Stimulated activated CD4-positive, alpha-beta T cell treated with anti-CD3 and anti-CD28 coated beads, Interleukin-15, amount 100 ng/mL, for 24 hours (primary cell): ENCODE measurements around the gene RASL10B.
"Not testable (repeated sequence)": the region's sequence is repeated elsewhere in the genome, so short reads cannot be mapped to it uniquely, and the experiment has no call there.

ENCODE experiments used
- DNase-seq: peaks from one replicate; pipeline ENCODE4 v3.0.0-alpha.2; 2020

RASL10B gene

DNA sequence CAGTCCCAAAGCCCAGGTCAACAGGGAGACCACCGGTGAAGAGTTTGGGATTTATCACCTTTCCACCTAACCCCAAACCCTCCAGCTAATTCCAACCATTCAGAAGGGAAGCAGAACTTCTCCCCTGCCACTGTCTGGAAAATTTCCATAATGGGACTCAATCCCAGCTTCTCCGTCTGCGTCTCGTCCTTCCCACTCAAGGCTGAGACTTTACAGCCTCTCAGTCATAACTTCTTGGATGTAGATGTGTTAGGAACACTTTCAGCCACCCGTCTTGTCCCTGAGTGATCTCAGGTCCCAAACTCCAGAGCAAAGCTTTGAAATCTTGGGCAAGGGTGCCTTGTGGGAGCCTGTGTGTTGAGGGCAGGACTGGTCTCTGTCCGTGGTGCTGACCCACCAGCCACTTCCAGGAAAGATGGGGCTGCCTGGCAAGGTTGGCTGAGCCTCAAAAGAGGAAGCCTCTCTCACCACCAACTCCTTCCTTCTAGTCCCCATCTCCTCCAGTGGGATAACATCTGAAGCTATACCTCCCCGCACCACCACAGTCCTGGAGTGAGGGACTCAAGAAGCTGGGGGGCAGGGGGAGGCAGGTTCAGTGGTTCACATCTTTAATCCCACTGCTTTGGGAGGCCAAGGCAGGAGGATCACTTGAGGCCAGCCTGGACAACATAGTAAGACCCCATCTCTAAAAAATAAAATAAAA lies 12.3 kb downstream of the RASL10B start:
- no peak for DNase-seq

DNA sequence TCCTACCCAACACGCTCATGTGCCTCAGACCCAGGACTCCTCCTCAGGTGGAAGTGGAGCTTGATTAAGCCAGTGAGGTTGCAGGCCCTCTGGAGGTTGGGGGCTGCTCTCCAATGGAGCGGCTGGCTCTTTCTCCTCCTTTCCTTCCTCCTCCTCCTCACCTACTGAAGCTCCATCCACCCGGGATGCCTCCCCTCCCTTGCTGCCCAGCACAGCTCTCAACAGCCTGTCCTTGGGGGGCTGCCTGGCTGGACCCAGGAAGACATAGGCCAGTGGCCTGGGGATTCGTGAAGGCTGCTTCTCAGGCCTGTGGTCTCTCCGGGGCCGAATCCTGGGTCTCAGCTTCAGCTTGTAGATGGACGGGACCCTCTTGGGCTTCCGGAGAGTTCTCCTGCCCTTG lies 13.4 kb downstream of the RASL10B start:
- no peak for DNase-seq

- DNase-seq: no peak
Observed at GRCh38 chr17:35745246-35745645, 13.8 kb downstream of the RASL10B start.

- DNase-seq: no peak
Observed at GRCh38 chr17:35745749-35746320, 14.4 kb downstream of the RASL10B start.

GRCh38 chr17:35747540-35748017 lies 16.1 kb downstream of the RASL10B start:
- peak; percentile 87 for DNase-seq

DNA sequence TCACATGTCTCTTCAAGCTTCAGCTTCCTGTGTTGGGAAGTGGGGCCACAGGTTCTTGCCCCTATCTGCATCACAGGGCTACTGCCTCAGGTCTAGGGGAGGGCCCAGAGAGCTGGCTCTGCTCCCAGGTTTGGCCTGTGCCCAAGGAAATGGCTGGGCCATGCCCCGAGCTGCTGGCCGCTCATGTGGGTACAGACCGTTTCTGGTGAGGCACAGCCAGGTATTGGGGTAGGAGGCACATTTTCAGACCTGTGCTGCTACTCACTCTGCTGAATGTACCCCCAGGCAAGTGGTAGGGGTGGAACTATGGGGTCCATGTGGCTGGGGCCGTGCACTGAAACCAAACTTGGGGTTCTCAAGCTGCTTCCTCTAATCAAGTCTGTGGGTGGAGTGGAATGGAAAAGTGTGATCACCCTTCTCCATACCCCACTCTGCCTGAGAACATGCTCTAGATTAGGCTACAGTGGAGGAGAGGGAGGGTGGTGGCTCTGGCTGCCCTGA lies 17.0 kb downstream of the RASL10B start:
- DNase-seq: peak; percentile 24

GRCh38 chr17:35748979-35749378 lies 17.5 kb downstream of the RASL10B start:
- no peak for DNase-seq

DNA sequence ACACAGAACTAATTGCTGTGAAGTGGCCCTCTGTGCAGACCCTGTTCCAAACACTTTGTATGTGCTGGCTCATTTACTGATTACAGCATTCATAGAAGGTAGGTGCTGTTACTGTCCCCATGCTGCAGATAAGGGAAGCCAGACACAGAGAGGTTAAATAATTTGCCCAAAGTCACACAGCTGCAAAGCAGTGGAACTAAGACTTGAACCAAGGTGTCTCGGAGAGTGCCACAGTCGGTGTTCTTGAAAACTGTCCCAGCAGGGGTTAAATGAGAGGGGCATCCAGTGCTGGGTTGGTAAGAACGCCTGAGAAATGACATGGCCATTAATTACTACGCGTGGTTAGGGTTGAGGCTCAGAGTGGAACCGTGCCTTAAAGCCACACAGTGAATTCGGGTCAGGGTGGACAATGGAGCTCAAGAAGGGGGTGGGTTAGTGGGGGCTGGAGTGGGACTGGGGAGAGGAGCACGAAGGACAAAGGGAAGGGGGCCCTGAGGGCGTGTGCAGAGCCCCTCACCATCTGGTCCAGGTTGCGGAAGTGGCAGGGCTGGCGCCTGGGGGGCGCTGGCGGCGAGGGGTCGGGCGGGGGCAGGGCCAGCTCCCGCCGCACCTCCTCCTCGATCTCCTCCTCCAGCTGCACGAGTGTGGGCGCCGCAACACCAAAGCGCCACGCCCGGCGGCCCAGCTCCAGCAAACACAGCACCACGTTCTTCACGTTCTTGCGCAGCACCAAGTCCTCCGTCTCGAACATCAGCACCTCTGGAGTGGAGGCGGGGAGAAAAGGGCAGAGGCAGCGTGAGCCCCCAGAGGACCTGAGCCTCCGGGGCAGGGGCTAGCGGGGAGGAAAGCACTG lies 18.3 kb downstream of the RASL10B start:
- DNase-seq: peak; percentile 30

DNA sequence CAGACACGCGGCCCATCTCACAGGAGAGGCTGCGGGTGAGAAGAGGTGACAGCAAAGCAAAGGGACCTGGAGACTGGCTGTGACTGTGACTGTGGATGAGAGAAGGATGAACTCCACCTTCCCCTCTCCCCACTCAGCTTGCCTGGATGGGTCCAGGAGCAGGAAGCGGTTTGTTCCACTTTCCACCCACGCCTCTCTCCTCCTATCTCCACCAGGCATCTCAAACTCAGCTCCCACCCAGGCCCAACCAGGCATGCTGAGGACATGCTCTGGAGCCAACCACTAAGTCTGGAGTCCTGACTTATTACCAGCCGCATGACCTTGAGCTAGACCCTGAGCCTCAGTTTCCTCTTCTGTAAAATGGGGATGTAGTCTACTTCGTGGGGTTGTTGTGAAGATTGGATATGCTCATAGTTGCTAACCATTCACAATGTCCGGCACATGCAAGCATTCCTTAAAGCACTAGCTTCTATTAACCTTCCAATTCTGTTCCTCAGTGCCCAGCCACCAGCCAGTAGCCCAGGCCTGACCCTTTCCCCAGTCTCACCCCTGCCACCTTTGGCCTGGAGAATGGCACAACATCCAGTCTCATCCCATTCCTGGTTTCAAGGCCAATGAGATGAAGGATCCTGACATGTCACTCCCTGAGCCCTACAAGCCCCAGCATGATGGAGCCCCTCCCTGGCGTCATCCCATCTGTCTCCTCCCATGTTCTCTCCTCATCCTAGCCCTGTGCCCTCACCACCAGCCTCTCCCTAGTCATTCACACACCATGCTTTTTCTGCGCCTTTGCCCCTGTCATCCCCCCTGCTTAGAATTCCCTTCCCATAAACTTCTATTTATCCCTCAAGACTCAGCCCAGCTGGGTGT lies 19.3 kb downstream of the RASL10B start:
- no peak for DNase-seq

- DNase-seq: not testable (repeated sequence)
Observed at GRCh38 chr17:35751541-35751940, 20.1 kb downstream of the RASL10B start.

GRCh38 chr17:35752471-35752870 lies 21.0 kb downstream of the RASL10B start:
- no peak for DNase-seq

- DNase-seq: no peak
Observed at GRCh38 chr17:35752945-35753764, 21.7 kb downstream of the RASL10B start, which contains the start of gene GAS2L2. TSS of gene GAS2L2 (minus strand) at chr17:35753239. CDS start at chr17:35752850, 389 bp downstream.

GRCh38 chr17:35757243-35757642 lies 25.8 kb downstream of the RASL10B start:
- no peak for DNase-seq

GRCh38 chr17:35760587-35760986 lies 29.1 kb downstream of the RASL10B start, which contains the start of gene C17orf50:
TSS of gene C17orf50 (plus strand) at chr17:35760887. CDS start at chr17:35760942, 55 bp downstream.
- DNase-seq: no peak

GRCh38 chr17:35761601-35762000 lies 30.2 kb downstream of the RASL10B start:
- DNase-seq: no peak

DNA sequence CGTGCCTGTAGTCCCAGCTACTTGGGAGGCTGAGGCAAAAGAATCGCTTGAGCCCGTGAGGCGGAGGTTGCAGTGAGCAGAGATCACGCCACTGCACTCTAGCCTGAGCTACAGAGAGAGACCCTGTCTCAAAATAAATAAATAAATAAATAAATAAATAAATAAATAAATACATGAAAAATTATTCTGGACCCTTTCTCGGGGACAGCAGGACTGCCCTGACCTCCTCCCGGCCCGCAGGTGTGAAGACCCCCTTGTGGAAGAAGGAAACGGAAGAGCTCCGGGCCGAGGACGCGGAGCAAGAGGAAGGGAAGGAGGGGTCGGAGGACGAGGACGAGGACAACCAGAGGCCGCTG lies 32.3 kb downstream of the RASL10B start:
- no peak for DNase-seq

DNA sequence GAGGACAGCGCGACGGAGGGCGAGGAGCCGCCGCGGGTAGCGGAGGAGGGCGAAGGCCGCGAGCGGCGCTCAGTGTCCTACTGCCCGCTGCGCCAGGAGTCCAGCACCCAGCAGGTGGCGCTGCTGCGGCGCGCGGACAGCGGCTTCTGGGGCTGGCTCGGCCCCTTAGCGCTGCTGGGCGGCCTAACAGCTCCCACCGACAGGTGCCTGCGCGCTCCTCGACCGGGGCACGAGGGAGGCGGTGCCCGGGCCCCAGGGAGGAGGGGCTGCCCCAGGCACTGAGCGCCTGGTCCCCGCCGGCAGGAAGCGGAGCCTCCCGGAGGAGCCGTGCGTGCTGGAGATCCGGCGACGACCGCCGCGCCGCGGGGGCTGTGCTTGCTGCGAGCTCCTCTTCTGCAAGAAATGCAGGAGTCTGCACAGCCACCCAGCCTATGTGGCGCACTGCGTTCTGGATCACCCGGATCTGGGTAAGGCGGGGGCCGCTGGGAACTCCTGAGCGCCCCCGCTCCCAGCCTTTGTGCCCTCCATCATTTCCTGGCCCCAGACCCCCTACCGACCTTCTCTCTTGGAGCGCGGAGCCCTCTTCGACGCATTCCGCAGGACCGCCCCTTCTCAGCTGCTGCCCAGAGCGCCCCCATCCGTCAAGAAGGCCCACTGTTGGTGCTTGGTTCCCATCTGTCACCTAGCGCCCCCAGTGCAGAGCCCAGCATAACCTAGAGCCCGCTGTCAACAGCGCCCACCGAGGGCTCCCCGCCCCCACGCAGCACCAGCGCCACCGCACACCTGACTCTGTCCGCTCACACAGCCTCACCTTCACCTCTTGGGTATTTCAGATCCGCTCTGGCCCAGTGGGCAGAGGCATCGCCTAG lies 32.9 kb downstream of the RASL10B start:
- peak; percentile 93 for DNase-seq

GRCh38 chr17:35765086-35765710 lies 33.8 kb downstream of the RASL10B start:
- no peak for DNase-seq

GRCh38 chr17:35765756-35766488 lies 34.5 kb downstream of the RASL10B start:
- DNase-seq: no peak
